Panc1 (cell line): ENCODE results near the gene PEX5L. TPM values are rescaled to one million over a fixed set of nuclear protein-coding genes. Genes with fewer than 3 reads are reported as not detected.

Experiments
- ATAC-seq: fragments of 200-7000 bp; cut with Tn5 transposase; 2 replicates; pipeline ENCODE4 v1.9.1; 2020; ENCODE audit warnings: mild to moderate bottlenecking, moderate library complexity
- BruUV-seq: library from RNA; stranded (reverse); fragments of 400-500 nt; replicated peaks from 2 replicates; lab custom pipeline; 2021; lab: Mats Ljungman, UMichigan
- CTCF ChIA-PET: fragments of 300-600 bp; sonication (Branson Sonifier 250); formaldehyde crosslinking; loops from one replicate; lab custom pipeline; 2022; ENCODE audit warnings: antibody characterized with exemption; lab: Charles Lee
- POLR2A ChIA-PET: fragments of 300-600 bp; sonication (Branson Sonifier 250); formaldehyde crosslinking; loops from one replicate; lab custom pipeline; 2022; ENCODE audit warnings: antibody characterized with exemption; lab: Charles Lee
- DNase-seq: peaks from one replicate; pipeline ENCODE4 v3.0.0-alpha.2; 2010; ENCODE audit warnings: low read depth, low spot score
- H3K27ac ChIP-seq: 2 replicates; pipeline ENCODE4 v1.5.1; 2011; ENCODE audit warnings: mild to moderate bottlenecking, low read length, inconsistent platforms
- H3K27me3 ChIP-seq: fragments of 200-500 bp; sonication (Bioruptor generic); 2 replicates; pipeline ENCODE4 v1.6.0; 2014; ENCODE audit warnings: low read length, inconsistent platforms; ENCODE audit not compliant: control insufficient read depth, insufficient read depth
- H3K36me3 ChIP-seq: fragments of 200-500 bp; sonication (Bioruptor generic); 2 replicates; pipeline ENCODE4 v1.5.1; 2014; ENCODE audit warnings: inconsistent platforms, mild to moderate bottlenecking, low read length, moderate library complexity; ENCODE audit not compliant: control insufficient read depth, insufficient read depth
- H3K4me1 ChIP-seq: 2 replicates; pipeline ENCODE4 v1.5.1; 2011; ENCODE audit warnings: inconsistent platforms, mild to moderate bottlenecking, low read length, moderate library complexity; ENCODE audit not compliant: control insufficient read depth, insufficient read depth
- H3K4me3 ChIP-seq, 2 experiments: 2 replicates each; pipeline ENCODE4 v1.5.1; 2011 to 2012; ENCODE audit warnings: low read depth in 2 of 2, low read length in 2 of 2, mild to moderate bottlenecking in 2 of 2, inconsistent platforms in 1 of 2, moderate library complexity in 1 of 2
- H3K9me3 ChIP-seq: fragments of 200-500 bp; sonication (Bioruptor generic); 2 replicates; pipeline ENCODE4 v1.5.1; 2014; ENCODE audit warnings: low read depth, mild to moderate bottlenecking, inconsistent platforms, low read length, moderate library complexity; ENCODE audit not compliant: control insufficient read depth, insufficient read depth
- CTCF ChIP-seq: fragments of 450-650 bp; IDR thresholded peaks from 2 replicates; pipeline ENCODE4 v1.5.1; 2017; ENCODE audit warnings: mild to moderate bottlenecking
- POLR2AphosphoS5 ChIP-seq: IDR thresholded peaks from 2 replicates; pipeline ENCODE4 v1.6.1; 2012; ENCODE audit warnings: mild to moderate bottlenecking, low read depth, low read length, moderate library complexity
- SIN3A ChIP-seq: IDR thresholded peaks from 2 replicates; pipeline ENCODE4 v1.6.1; 2012; ENCODE audit warnings: low read depth, mild to moderate bottlenecking, low read length, moderate library complexity, borderline replicate concordance; ENCODE audit not compliant: insufficient read depth
- TCF7L2 ChIP-seq: IDR thresholded peaks from 2 replicates; pipeline ENCODE4 v1.6.1; 2011; ENCODE audit warnings: mild to moderate bottlenecking, low read depth, low read length, inconsistent platforms
- in situ Hi-C: cut with HindIII; loops from 2 replicates; pipeline ENCODE4 v1.10.0; 2016; ENCODE audit warnings: low sequenced_read_pairs, low pct_unique_long_range_greater_than_20kb
- intact Hi-C: fragments of 100-400 bp; cut with micrococcal nuclease; formaldehyde crosslinking; loops from one replicate; pipeline ENCODE4 v1.10.0; 2022; ENCODE audit not compliant: unreplicated experiment
- total RNA-seq: library from RNA; stranded (reverse); gene quantifications from one replicate; pipeline ENCODE4 v1.2.1, GENCODE V29; 2021; ENCODE audit not compliant: unreplicated experiment
- TF ChIP-seq, protein P1 (sequence below), 2 experiments: IDR thresholded peaks; 2 replicates each; pipeline ENCODE4 v1.6.1; 2011 to 2012; ENCODE audit warnings: low read depth in 2 of 2, control low read depth in 1 of 2, low read length in 1 of 2, mild to moderate bottlenecking in 1 of 2, moderate library complexity in 1 of 2; ENCODE audit not compliant: insufficient read depth in 1 of 2

PEX5L gene
- total RNA-seq, 1 experiment from 2014 or later = 0.23 TPM

DNA sequence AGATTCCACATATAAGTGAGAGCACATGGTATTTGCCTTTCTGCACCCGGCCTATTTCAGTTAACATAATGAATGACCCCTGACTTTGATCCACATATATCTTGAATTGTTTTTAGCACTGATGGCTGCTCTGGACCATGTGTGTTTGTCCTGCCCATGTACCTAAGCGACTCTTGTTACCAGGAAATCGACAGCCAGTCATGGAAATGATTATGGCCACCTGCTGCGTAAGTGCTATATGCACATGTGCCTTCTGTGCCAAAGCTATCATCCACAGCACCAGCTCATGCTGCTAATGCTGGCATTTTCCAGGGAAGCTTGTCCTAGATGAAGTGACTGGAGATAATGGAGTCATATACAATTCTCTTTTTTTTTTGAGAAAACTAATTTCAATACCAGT is 103.7 kb downstream of the PEX5L start:
- intact Hi-C loops = no loop called here
- BruUV-seq = no TSS peak
- H3K36me3 ChIP-seq = no peaks in the 10 kb centered on the region
- no peak overlapping the region for H3K4me3 ChIP-seq
- DNase-seq (no peak), ATAC-seq (no peak)
- in situ Hi-C loops = no loop called here
- no peaks in the 10 kb centered on the region for H3K9me3 ChIP-seq
- ChIA-PET POLR2A (no interaction called here), CTCF (no interaction called here)
- H3K4me1 ChIP-seq = no peaks in the 10 kb centered on the region
- no peak overlapping the region for H3K27ac ChIP-seq
- no peaks in the 10 kb centered on the region for H3K27me3 ChIP-seq
- no peak for TF ChIP-seq CTCF
- no peak for TF ChIP-seq POLR2AphosphoS5
- TF ChIP-seq TCF7L2 = no peak
- no peak for TF ChIP-seq SIN3A
- TF ChIP-seq, protein P1, sequence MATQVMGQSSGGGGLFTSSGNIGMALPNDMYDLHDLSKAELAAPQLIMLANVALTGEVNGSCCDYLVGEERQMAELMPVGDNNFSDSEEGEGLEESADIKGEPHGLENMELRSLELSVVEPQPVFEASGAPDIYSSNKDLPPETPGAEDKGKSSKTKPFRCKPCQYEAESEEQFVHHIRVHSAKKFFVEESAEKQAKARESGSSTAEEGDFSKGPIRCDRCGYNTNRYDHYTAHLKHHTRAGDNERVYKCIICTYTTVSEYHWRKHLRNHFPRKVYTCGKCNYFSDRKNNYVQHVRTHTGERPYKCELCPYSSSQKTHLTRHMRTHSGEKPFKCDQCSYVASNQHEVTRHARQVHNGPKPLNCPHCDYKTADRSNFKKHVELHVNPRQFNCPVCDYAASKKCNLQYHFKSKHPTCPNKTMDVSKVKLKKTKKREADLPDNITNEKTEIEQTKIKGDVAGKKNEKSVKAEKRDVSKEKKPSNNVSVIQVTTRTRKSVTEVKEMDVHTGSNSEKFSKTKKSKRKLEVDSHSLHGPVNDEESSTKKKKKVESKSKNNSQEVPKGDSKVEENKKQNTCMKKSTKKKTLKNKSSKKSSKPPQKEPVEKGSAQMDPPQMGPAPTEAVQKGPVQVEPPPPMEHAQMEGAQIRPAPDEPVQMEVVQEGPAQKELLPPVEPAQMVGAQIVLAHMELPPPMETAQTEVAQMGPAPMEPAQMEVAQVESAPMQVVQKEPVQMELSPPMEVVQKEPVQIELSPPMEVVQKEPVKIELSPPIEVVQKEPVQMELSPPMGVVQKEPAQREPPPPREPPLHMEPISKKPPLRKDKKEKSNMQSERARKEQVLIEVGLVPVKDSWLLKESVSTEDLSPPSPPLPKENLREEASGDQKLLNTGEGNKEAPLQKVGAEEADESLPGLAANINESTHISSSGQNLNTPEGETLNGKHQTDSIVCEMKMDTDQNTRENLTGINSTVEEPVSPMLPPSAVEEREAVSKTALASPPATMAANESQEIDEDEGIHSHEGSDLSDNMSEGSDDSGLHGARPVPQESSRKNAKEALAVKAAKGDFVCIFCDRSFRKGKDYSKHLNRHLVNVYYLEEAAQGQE (IDR thresholded peaks at IDR 0.05; ENCODE audit: insufficient read depth in 1 of 2, low read depth in 2 of 2, low read length in 1 of 2) = no peak

DNA sequence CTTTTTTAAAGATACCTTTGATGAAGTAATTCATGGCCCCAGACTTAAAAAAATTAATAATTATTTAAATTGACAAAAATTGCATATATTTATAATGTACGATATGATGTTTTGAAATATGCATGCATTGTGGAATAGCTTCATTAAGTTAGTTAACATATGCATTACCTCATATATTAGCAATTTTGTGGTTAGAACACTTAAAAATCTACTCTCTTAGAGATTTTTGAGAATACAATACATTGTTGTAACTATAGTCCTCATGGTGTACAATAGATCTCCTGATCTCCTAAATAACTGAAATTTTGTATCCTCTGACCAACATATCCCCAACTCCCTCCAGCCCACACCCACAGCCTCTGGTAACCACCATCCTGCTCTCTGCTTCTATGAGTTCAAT is 104.1 kb downstream of the PEX5L start:
- intact Hi-C loops (no loop called here), in situ Hi-C loops (no loop called here)
- H3K4me1 ChIP-seq = no peaks in the 10 kb centered on the region
- no peak overlapping the region for H3K4me3 ChIP-seq
- ATAC-seq = no peak
- no peaks in the 10 kb centered on the region for H3K9me3 ChIP-seq
- no peak overlapping the region for H3K27ac ChIP-seq
- no peaks in the 10 kb centered on the region for H3K36me3 ChIP-seq
- no peaks in the 10 kb centered on the region for H3K27me3 ChIP-seq
- TF ChIP-seq CTCF = no peak
- no peak for TF ChIP-seq TCF7L2
- TF ChIP-seq POLR2AphosphoS5 = no peak
- TF ChIP-seq SIN3A = no peak
- TF ChIP-seq, protein P1 (IDR thresholded peaks at IDR 0.05; ENCODE audit: insufficient read depth in 1 of 2, low read depth in 2 of 2, low read length in 1 of 2) = no peak
- ChIA-PET POLR2A (no interaction called here), CTCF (no interaction called here)
- no TSS peak for BruUV-seq
- no peak for DNase-seq
